Cerebellar cortex (tissue), 1 donor: ENCODE data around the gene JAK1.
"Not testable (repeated sequence)": the region's sequence is repeated elsewhere in the genome, so short reads cannot be mapped to it uniquely, and the experiment has no call there.

Experiments
- DNase-seq: peaks from one replicate; pipeline ENCODE4 v3.0.0-alpha.2; 2015; ENCODE audit warnings: low spot score

JAK1 gene

DNA sequence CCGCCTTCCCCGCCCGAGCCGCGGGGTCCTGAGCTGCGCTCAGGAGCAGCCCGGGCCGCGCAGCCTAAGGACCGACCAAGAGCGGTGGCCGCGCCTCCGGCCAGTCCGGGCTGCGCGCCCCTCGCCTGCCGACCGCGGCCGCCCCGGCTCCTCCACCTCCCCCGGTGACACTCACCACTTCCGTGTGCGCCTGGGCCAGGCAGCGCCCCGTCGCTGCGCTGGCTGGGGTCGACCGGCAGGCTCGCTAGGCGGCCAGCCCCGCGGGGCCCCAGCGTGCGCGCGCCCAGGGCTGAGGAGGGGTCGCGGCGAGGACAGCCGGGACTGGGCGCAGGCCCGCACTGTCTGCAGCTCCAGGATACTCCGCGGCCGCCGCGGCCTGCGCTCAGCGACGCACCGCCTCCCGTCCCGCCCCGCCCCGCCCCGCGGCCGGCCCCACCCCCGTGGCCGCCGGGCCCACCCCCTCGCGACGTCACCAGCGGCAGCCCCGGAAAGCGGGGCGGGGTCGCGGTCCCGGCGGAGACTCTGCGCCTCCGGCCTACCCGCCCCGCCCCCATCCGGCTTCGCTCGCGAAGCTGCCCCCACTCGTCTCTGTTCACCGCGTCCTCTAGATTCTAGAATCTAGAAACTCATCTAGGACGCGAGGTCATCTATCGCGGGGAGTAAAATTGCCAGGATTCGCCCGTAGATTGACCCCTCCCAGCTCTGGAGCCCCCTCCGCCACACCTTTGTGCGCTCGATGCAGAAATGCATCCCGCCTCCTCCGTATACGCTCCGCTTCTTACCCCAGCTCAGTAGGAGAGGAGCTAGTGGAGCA, at the start of gene JAK1:
JAK1 (minus strand) TSS at position 392 of the 814 bp plus-strand sequence. CDS start 80,285 bp downstream, outside the sequence.
- DNase-seq: peak; percentile 78

GRCh38 chr1:65014321-65014720, 48.0 kb upstream of the JAK1 start:
- no peak for DNase-seq

GRCh38 chr1:65011983-65012382, 45.6 kb upstream of the JAK1 start:
- DNase-seq: no peak

- no peak for DNase-seq
Observed at GRCh38 chr1:65009724-65010420, 43.5 kb upstream of the JAK1 start.

GRCh38 chr1:65009176-65009575, 42.8 kb upstream of the JAK1 start:
- no peak for DNase-seq

DNA sequence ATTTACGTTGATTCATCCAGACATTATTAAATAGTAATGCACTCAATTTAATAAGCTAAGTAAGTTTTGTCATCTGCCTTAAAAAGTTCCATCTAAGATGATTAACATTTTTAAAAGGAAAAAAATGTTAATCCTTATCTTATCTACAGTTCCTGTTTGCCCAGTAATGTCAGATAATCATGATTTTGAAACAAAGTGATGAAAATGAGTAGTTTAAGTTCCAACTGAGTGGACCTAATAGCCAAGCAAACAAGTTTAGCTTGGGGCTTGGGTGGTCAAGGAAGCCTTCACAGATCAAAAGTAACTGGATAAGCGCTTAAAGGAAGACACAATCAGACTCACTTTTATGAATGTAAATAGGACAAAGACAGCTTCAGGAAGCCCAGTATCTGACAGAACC, 40.5 kb upstream of the JAK1 start:
- no peak for DNase-seq

- DNase-seq: peak; percentile 16
Observed at GRCh38 chr1:65003316-65003664, 36.9 kb upstream of the JAK1 start.

DNA sequence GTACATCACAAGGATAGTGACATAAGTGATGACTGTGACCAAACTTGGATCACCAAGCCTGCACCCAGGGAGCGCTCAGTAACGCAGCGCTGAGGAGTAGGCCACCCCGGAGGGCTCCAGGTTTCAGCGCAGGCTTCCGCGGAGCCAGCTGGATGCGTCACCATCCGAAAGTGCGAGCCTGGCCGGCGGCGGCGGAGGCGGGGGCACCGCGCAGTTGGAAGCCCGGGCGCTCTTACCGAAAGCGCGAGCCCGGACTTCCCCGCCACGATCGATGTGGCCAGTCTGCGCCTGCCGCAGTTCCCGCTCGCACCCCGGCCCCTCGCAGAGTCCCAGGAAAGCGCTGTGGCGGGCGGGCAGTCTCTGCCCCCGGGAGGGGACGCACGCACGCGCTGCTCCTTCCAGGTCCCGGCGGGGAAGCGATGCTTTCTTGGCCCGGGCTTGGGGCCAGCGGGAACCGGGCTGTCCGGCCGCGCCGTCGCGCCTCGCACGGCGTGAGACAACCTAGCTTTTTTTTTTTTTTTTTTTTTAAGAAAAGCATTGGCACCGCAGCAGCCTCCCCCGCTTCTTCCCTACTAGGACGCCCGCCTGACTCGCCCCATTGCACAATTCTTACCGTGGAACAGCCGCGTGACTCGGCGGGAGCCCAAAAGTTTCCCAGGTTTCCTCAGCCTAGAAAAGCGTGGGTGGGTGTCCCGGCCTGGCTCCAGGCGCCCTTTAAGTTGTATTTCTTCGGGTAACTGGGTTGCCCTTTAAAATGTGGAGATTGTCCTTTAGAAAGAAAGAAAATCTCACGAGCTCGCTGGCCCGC, 36.4 kb upstream of the JAK1 start:
- DNase-seq: peak; percentile 58

GRCh38 chr1:65002156-65002507, 35.8 kb upstream of the JAK1 start:
- DNase-seq: no peak

DNA sequence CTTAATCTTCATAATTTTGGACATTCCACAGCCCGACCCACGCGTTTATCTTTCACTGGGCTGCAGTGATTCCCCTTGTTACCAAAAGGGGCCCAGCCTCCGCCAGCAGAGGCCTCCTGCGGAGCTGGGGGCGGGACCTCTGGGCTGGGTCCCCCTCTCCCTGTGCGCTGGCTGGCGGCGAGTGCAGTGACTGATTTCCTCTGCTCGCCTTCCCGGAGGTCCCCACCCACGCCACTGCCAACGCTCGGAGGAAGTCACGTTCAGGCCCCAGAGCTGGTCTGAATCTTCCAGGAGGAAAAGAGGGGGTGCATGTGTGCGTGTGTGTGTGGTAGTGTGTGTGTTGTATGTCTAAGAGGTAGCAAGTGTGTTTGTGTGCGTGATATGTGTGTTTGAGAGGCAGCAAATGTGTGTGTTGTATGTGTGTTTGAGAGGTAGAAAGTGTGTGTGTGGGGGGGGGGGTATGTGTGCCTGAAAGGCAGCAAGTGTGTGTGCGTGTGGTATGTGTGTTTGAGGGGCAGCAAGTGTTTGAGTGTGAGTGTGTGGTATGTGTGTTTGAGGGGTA, 35.0 kb upstream of the JAK1 start:
- DNase-seq: no peak

GRCh38 chr1:64998425-64998948, 32.1 kb upstream of the JAK1 start:
- not testable (repeated sequence) for DNase-seq

- DNase-seq: no peak
Observed at GRCh38 chr1:64996541-64997257, 30.4 kb upstream of the JAK1 start.

- DNase-seq: no peak
Observed at GRCh38 chr1:64995316-64995715, 29.0 kb upstream of the JAK1 start.

GRCh38 chr1:64986903-64987871, 20.8 kb upstream of the JAK1 start:
- no peak for DNase-seq

- DNase-seq: no peak
Observed at GRCh38 chr1:64984737-64985136, 18.4 kb upstream of the JAK1 start.

DNA sequence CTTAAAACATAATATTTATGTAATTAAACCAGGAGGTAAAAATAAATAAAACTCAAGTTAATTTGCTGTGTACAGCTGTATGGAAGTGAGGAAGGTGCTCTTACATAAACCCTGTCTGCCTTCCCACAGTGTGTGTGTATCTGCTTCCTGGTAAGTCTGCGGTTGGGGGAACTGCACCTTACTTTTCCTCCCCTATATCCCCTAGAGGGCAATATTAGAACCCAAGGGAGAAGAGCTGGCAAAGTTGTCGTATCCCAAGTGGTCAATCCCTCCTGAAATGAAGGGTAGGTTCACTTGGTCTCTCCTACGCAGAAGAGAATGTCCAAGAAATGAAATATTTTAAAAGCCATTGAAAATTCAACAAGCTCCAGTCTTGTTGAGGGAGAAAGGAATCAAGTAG, 17.8 kb upstream of the JAK1 start:
- DNase-seq: no peak

DNA sequence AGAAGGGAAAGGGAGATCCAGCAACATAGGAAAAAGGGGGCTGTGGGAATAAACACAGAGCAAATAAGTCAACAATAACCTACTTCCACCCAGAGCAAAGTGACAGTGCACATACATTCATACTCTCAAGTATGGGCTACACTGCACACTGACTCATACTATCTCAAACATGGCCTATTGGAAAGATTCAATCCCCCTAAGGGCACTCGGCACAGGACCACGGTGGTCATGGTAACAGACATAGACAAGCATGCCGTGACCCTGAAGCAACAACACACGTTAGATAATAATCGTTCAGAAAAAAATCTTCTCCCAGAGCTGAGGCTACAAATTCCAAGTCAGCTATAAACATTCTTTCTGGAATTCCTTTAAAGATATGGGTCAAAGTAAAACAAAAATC, 16.8 kb upstream of the JAK1 start:
- no peak for DNase-seq

- DNase-seq: no peak
Observed at GRCh38 chr1:64981601-64982533, 15.5 kb upstream of the JAK1 start.
